Activated T-cell treated with anti-CD3 and anti-CD28 coated beads for 1 hour (primary cell): ENCODE measurements around the gene OPN1MW.
"Not testable (repeated sequence)": the region's sequence is repeated elsewhere in the genome, so short reads cannot be mapped to it uniquely, and the experiment has no call there.

Experiments used
- DNase-seq: peaks from one replicate; pipeline ENCODE4 v3.0.0-alpha.2; 2020; ENCODE audit warnings: low read depth

OPN1MW gene

GRCh38 chrX:154211057-154211456 is 28.7 kb downstream of the OPN1MW start:
- not testable (repeated sequence) for DNase-seq

- DNase-seq = not testable (repeated sequence)
Observed at GRCh38 chrX:154211499-154211898, 29.1 kb downstream of the OPN1MW start.

- not testable (repeated sequence) for DNase-seq
Observed at GRCh38 chrX:154219456-154219855, 37.1 kb downstream of the OPN1MW start, which contains the start of gene OPN1MW2. TSS of gene OPN1MW2 (plus strand) at chrX:154219756. CDS start at chrX:154219816, 60 bp downstream.

- DNase-seq = not testable (repeated sequence)
Observed at GRCh38 chrX:154225292-154225691, 42.9 kb downstream of the OPN1MW start.

GRCh38 chrX:154226706-154227105 is 44.3 kb downstream of the OPN1MW start:
- not testable (repeated sequence) for DNase-seq

- DNase-seq = not testable (repeated sequence)
Observed at GRCh38 chrX:154231443-154231842, 49.0 kb downstream of the OPN1MW start.

DNA sequence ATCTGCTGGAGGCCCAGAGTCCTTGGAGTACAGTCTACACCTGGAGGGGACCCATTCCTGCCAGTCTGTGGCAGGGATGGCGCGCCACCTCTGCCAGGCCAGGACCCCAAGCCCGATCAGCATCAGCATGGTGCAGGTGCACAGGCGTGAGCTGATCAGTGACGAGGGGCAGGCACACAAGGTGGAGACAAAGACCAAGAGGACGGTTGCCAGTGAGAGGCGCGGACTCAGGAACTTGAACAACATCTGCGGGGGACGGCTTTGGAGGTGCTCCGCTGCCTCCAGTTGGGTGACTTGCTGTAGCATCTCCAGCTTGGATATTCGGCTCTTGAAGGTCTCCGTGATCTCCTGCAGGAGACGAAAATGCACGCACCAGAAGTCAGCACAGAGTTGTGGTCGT is 51.2 kb downstream of the OPN1MW start:
- DNase-seq = not testable (repeated sequence)

DNA sequence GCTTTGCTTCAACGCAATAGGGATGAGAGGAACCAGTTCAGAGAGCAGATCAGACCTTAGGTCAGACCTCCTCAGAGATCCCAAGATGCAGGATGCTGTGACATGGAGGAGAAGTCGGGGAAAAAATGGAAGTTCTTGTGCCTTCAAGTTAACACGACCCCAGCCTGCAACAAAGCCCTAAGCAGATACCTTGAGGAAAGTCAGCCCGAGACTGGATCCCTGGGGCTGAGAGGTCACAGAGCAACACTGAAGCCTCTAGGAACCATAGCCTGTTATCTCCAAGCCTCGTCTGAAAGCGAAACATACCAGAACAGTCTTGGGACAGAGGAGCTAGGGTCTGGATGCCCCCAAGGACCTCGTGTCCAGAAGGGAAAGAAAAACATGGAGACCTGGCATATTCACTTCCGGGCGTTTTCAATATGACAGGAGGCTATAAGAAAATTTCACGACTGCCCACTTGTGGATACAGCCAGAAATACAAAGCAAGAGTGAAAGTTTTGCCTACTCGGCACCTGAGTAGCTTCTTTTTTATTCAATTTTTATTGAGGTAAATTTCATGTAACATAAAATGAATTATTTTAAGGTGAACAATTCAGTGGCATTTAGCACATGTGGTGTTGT is 56.7 kb downstream of the OPN1MW start:
- not testable (repeated sequence) for DNase-seq

- DNase-seq = not testable (repeated sequence)
Observed at GRCh38 chrX:154239982-154240503, 57.6 kb downstream of the OPN1MW start.
